ENCODE results near the gene CFAP46.

Gene CFAP46

GRCh38 chr10:132817701-132818211, 124.6 kb downstream of the CFAP46 start:
- no peak for DNase-seq

- DNase-seq: no peak
Observed at GRCh38 chr10:132816718-132817117, 125.7 kb downstream of the CFAP46 start.

DNA sequence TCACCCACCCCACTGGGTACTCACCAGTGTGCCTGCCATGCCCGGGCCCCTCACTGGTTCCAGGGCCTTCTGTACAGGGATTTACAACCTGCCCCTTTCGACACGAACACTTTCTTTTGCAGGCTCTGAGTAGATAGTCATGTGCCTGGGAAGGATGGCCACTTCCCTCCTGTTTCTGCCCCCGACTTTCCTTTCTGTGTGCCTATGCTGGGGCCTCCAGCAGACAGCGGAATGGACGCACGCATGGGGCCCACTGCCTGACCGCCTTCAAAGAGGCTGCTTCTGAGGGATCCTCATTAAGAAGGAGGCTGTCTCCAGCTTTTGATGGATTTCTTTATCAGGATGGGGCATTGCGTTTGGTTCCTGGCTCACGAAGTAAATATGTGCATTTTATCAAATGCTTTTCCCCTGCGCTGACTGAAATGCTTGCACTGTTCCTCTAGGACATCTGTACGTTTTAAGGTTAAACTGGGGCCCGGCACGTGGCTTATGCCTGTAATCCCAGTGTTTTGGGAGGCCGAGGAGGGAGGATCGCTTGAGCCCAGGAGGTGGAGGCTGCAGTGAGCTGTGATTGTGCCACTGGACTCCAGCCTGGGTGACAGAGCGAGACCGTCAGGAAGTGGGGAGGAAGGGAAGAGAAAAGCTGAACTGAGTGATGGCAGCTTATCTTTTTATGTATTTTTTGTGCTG, 127.1 kb downstream of the CFAP46 start:
- DNase-seq: no peak

DNA sequence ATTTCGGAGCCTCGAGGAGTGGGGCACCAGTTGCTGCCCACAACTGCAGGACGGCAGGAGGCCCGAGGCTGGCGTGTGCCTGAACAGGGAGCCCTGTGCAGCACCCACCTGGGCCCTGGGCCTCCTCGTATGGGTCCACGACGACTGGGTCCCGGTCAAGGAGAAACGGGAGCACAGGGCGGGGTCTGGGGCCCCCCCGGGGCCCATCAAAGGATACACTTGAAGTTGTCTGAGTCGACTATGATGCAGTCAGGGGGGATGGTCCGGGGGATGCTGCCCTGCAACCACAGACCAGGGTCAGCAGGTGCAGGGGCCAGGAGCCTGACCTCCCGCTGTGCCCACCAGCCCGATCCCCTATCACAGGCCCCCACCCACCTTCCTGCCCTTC, 127.9 kb downstream of the CFAP46 start:
- no peak for DNase-seq

DNA sequence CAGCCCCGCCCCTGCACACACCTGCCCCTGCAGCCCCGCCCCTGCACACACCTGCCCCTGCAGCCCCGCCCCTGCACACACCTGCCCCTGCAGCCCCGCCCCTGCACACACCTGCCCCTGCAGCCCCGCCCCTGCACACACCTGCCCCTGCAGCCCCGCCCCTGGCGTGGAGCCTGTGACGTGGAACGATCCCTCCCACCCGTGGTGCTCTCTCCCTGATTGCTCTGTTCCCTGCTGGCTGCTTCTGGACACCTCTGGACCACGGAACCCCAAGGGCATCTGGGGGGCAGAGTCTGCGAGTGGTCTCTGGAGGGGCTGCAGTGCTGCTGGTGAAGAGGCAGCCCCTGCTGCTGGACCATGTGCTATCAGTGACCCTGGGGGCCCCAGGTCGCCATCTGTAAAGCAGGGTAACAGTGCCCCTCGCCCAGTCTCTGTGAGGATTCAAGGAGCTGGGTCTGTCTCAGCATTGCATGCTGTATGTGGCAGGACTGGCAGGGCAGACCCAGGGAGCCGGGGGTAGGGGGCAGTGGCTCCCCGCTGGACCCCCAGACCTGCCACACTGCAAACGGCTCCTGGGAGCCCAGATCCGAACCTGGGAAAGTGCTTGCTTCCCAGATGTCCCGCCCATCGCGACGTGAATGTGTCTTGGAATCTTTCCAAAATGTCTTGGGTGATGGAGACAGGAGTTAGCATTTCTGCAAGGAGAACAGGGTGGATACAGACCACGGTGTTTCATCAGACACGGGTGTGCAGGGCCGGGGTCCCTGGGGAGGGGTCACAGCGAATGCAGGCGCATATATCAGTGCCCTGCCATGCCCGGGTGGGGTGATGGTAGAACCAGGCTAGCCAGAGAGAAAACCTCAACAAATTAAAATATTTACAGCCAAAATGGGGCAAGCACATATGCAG, 128.6 kb downstream of the CFAP46 start:
- no peak for DNase-seq

GRCh38 chr10:132813001-132813401, 129.4 kb downstream of the CFAP46 start:
- DNase-seq: no peak

- no peak for DNase-seq
Observed at GRCh38 chr10:132812520-132812919, 129.8 kb downstream of the CFAP46 start.

GRCh38 chr10:132811891-132812481, 130.4 kb downstream of the CFAP46 start:
- DNase-seq: no peak

DNA sequence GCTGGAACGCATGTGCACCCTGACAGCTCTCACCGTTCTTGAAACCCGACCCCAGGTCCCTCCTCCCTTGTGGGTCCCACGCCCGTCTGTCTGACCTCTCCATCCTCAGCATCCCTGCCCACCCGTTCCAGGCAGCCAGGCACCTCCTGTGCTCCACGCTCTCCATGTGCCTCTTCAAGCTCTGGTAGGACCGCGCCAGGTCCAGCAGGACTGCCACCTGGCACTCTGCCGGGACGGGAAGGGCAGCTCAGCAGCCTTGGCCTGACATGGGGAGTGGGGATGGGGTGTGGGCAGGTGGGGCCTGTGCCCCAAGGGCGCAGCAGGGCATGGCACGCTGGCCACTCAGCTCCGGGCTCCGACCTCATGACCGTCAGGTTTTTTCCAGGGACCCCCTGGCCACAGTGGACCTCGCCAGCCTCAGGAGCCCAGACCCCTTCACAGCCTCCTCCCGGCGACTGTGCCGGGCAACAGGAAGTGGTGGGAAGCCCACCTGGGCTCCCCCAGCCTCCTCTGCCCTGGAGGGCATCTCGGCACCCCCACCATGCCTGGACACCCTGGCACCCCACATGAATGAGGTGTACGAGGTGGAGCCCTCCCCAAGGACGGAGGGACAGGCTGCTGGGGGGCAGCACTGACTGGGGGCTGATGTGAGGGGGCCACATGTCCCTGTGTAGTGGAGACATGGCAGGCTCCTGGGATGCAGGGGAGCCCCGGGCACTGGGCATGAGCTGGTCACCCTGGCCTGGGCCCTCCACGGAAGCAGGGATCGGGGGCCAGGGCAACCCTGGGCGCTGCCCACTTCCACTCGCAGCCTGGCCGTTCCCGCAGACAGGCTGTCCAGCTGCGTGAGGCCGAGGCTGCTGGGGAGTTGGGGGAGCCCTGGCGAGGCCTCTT, 131.3 kb downstream of the CFAP46 start:
- DNase-seq: no peak

DNA sequence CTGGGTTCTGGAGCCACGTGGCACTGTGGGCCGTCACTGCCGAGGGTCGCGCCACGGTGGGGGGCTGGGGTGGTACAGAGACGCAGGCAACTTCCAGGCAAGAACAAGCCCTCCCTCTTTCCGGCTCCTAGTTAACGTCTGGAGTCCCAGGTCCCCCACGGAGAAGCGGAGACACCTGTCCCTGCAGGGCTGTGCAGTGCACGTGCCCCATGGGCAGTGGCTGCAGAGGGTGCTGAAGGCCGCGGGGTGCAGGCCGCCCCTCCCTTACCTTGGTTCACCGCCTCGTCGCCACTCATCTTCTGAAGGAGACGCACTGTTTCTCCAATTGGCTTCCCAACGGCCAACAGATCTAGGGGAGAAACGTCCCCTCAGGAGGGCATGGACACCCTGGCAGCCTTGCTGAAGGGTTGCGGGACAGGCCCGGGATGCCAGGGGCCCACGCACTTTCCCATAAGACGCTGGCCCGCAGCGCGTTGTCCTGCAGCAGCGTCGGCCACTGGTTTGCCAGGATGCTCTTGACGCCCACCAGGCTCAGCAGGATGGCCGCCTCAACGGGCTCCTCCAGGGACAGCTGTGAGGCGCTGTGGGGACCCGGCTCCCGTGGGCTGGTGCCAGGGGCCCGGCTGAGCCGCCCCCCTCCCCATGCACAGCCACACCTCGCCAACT, 132.1 kb downstream of the CFAP46 start:
- no peak for DNase-seq

GRCh38 chr10:132809232-132810140, 132.9 kb downstream of the CFAP46 start:
- no peak for DNase-seq

GRCh38 chr10:132808383-132809231, 133.8 kb downstream of the CFAP46 start:
- no peak for DNase-seq

- no peak for DNase-seq
Observed at GRCh38 chr10:132807621-132808049, 134.7 kb downstream of the CFAP46 start.

DNA sequence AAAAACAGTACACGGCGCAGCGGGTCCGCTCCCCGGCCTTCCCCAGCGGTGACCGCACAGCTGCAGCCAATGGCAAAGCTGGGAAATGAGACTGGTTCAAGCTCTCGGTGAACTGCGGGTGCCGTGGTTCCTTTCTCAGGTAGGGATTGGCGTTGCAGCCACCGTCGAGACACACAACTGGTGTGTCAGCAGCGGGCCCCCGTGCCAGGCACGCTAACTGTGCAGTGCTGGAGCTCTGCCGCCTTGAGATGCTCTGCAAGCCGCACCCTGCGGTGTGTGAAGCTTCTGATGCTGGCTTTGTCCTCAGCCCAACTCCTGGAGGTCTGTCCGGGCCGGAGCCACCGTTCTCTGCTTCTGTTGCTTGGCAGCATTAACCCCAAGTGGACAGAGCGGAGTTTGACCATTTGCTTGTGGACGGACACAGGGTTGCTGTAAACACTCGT, 135.8 kb downstream of the CFAP46 start:
- DNase-seq: no peak

DNA sequence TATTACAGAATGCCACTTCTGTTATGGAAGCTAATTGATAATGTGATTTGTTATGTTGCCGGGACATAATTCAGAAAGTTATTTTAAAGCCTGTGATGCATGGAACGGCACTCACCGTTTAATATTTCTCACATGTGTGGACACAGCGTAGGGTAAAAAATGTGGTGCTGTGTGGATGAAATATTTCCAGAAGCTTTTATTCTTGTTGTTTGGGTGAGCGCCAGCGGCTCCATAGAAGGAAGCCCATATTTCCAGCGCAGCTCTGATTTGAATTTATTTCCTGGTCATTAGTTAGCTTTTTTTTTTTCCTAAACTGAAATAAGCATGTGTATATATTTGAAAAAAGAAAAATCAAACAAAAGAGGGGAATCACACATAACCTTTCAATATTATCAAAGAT, 136.3 kb downstream of the CFAP46 start:
- no peak for DNase-seq

- no peak for DNase-seq
Observed at GRCh38 chr10:132805599-132805998, 136.8 kb downstream of the CFAP46 start.

DNA sequence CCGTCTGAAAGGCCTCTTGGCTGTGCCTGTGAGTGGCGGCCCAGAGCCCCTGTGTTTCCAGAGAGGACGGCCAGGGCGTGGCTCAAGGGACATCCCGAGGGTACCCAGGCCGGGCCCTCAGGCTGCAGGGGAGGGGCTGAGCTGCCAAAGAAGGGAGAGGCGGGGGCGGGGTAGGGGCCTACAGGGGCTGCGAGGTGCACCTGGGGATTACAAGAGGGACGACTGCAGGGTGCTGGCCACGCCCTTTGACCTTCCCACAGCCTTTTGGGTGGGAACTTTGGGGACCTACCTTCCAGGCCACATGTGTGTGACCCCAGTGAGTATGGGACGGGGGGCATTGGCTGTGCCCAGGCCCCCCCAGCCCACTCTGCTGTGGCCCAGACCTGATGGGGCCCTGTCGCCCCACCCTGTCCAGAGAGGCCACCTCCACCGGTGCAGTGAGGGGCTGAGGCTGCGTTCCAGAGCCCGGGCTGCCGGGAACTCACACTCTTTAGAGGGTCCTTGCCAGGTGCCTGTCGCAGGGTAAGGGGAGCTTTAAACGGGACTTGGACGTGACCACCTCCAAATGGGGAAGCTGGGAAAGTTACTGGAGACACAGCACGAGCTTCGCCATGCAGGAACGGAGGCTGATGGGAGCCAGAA, 137.5 kb downstream of the CFAP46 start:
- no peak for DNase-seq

DNA sequence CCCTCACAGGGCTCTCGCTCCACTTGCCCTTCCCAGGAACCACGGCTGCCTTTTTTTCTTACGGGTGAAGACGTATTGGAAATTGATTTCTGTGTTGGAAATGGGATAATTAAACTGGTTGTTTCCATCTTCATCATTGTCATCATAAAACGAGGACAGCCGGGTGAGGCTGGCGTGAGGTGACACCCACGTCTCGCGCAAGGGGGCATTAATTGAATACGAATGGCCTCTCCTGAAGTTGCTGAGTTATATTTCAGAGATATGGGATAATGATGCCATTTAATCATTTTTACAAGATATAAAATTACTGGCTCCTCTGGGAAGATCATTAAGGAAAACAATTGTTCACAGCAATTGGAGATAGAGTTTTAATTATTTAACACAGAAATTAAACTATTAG, 138.1 kb downstream of the CFAP46 start:
- DNase-seq: no peak
